ENCODE data around the gene DCLK1.

The DCLK1 gene

DNA sequence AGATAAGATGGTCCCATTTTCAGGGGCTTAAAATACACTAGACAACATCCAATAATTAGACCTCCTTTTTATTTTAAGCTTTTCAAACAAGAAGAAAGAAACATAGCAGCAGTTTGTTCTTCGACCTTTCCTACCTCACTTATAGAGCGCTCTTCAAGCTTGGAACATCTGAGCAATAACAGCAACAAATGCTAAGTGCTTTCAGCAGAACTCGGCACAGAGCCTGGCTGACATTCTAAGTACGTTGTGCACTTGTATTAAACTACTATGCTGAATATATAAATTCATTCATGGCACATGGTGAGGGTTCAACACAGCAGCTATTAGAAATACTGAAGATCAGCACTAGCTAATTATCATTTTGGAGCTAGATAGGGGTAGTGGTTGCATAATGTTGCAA, 398.6 kb downstream of the DCLK1 start:
- no peak for DNase-seq

DNA sequence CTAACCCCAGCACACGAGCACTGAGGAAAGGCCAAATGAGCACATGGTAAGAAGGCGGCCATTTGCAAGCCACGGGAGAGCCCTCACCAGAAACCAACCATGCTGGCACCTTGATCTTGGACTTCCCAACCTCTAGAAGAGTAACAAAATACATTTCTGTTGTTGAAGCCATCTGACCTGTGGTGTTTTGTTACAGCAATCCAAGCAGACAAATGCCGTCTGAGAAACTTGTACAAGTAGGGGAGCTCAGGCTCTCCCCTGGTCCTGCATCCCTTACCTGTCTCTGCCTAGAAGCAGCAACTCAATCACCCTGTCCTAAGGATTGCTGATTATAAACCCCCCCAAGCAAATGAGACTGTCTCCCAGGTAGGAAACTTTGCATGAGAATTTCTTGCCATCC, 399.7 kb downstream of the DCLK1 start:
- DNase-seq: no peak

DNA sequence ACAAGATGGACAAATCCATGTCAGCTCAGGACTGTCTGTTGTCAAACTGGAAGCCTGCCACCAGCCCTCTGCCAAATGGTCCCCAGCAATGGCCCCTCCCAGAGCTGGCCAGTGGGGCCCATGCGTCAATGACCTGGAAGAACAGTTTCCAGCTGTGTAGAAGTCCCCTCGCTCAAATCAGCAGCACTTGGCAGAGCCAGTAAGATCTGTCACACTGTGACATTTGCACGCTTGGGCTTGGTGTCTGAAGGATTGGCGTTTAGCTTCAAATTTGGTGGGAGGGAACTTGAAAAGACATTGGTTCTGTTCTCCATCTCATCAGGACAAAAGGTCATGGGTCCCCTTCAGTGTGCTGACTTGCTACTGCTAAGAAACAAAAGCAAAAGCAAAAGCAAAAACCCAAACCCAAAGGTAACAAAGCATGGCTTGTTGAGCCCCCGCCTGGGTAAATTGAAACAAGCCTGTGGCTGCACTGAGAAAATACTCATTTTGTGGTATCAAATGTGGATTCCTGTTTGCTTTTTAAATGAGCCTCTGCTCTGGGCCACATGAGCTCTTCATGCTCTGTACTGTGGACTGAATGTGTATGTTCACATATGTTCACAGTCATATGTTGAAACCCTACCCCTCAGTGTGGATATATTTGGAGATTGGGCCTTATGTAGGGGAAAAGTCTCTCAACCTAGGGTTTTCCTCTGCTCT, 401.1 kb downstream of the DCLK1 start:
- no peak for DNase-seq

DNA sequence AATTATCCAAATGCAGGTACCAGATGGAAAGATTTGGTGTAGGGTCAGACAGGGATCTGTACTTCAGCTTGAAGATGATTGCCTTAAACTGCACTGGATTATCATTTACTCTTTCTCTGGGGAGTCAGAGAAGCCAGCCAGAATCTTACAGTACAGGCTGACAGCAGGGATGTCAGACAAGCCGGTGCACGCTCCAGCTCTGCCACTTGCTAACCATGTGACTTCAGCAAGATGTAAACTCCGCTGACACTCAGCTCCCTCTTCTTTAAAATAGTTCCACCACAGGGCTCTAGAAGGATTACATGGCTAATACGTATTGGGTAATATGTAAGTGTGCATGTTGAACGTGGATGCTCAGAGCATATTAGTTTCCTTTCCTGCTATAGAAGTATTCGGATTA, 403.3 kb downstream of the DCLK1 start:
- DNase-seq: no peak

DNA sequence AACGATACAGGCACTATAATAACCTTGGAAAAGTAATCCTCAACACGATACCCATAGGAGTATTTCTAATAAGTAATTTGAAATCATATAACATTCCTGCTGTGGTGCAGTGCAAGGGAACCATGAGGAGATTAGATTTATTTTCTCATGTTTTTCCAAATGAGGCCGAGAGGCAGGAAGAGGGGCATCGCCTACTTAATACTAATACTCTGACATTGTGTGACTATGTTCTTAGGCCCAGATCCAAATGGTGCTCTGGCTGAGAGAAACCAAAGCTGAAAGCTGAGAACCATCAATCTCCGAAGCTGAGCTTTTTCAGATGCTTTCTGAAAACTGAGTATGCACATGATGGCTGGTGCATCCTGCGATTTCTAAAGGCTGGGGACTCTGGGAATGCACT, 406.7 kb downstream of the DCLK1 start:
- DNase-seq: no peak

DNA sequence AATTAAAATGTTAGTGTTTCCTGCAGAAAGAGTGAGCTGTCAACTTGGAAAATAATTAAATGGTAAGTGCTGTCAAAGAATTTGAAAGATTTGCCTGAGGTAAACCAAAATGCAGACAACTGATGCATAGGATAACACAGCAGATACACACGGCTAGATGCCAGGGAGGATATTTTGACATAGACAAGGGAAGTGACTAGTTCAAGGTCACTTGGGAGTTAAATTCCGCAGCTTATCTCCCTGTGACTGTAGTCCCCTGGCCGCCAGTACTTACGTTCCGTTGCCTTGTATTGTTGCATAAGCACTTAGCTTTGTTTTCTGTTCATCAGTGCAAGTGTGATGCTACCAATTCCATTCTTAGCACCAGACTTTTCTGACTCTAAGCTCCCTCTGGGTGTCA, 407.4 kb downstream of the DCLK1 start:
- no peak for DNase-seq

DNA sequence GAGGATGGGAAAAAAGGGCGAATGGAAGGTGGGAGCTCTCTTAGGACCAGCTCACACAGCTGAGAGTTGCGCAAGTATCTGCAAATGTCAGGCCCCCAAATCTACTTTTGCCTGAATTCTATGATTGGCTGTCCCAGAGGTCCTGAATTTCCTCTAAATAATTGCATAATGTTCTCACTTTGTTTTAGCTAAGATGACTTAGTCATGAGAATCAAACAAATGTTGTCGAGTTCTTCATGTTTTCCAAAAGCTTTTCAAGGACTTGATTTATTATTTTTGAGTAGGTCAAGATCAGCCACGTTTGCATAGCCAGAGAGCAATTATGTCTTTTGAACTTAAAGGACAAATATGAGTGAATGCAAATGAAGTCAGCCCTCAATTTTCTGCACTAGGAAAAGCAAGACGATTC, 408.1 kb downstream of the DCLK1 start:
- DNase-seq: no peak

DNA sequence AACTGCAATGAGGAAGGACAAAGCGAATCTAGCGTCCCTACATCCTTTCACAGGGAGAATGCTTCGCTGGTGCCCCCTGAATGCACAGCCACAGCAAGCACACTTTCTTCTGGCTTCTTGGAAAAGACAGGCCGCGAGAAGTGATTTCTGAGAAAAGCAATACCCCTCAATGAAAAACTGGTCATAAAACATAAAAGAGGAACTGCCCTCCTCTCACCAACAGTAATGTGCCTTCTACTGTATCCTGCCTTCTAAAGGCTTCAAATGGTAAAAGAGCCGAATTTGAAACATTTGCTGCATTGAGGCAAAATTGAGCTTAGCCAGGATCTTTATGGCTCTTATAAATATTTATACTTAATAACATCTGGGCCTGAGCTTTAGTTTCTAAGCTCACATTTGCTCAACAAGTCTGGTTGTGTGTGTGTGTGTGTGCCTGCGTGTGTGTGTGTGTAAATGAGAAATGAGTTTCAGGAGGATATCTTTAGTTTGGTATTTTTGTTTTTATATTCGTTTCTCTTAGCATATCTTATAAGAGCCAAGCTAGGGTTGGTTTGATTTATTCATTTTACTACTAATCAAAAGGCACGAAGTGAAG, 408.6 kb downstream of the DCLK1 start:
- DNase-seq: no peak

DNA sequence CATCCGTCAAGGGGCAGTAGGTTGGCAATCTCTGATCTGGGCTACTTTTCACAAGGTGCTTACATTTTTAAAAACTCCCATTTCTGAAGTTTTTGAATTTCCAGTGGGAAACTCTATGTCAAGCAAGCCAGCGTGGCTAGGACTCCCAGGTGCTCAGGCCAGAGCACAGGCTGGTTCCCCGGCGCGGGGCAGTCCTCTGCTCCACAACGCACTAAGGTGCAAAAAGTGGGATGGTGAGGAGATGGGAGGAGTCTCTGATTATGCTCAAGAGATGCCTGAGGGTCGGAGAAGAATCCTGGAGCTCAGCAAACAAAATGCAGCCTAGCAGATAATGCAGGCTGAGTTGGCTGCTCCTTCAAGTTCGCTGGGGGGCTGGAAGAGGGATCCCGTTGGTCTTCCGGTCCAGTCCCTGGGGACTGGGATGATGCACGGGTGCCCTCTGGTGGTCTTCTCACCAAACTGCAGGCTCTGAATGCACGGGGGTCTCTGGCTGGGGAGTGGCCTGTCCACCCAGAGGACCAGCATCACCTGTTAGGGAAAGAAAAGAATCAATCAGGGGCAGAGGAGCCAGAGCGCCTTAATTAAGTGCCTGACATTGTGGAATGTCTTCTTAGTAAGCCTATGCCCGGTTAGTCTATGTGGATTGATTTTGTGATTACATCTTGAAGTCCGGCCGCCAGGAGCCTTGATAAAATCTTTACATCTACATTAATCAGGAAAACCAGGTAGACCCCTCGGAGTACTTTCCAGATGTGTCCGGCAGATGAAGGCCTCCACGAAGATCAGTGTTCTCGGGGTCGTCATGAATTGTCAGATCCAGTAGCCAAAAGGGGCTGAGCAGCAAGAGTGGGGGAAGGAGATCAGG, 410.3 kb downstream of the DCLK1 start:
- peak in 1 of 2 donors; percentile 33 for DNase-seq

DNA sequence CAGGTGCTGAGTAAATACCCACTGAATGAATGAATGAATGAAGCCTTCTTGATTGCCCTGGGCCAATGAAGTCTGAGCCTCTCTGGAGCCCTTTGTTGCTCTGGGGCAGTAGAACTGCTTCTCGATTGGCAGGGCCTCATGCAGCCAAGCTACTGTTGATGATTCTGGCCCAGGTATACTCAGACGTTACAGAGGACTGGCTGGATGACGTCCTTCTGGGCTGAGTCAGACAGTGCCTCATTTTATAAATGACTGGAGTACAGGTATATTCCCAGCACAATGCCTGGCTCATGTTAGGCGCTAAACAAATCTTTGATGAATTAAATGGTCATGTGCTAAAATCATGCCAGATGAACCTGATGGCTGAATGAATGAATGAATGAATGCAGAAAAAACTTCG, 410.9 kb downstream of the DCLK1 start:
- DNase-seq: no peak

Data from hippocampal formation (tissue), 2 donors.